SJSA1 (cell line): Measurements from ENCODE around the gene CCDC97. TPM values are rescaled to one million over a fixed set of nuclear protein-coding genes. Genes with fewer than 3 reads are reported as not detected.

Experiments used
- DNase-seq, 2 experiments: peaks; one replicate each; pipeline ENCODE4 v3.0.0-alpha.2; 2015 to 2020; ENCODE audit warnings: low spot score in 2 of 2, low read depth in 1 of 2
- H3K27ac ChIP-seq: fragments of 250-450 bp; sonication (Bioruptor Pico); 2 replicates; pipeline ENCODE4 v1.5.1; 2020; ENCODE audit warnings: mild to moderate bottlenecking, moderate library complexity
- H3K27me3 ChIP-seq: fragments of 250-450 bp; sonication (Bioruptor Pico); replicated peaks from 2 replicates; pipeline ENCODE4 v1.5.1; 2020; ENCODE audit warnings: mild to moderate bottlenecking, moderate library complexity
- H3K36me3 ChIP-seq: fragments of 250-450 bp; sonication (Bioruptor Pico); 2 replicates; pipeline ENCODE4 v1.5.1; 2020; ENCODE audit warnings: mild to moderate bottlenecking
- H3K4me1 ChIP-seq: fragments of 250-450 bp; sonication (Bioruptor Pico); replicated peaks from 2 replicates; pipeline ENCODE4 v1.6.1; 2021; ENCODE audit warnings: mild to moderate bottlenecking
- H3K4me3 ChIP-seq: fragments of 250-450 bp; sonication (Bioruptor Pico); 2 replicates; pipeline ENCODE4 v1.5.1; 2020; ENCODE audit warnings: mild to moderate bottlenecking
- H3K9me3 ChIP-seq: fragments of 250-450 bp; sonication (Bioruptor Pico); replicated peaks from 2 replicates; pipeline ENCODE4 v1.5.1; 2020; ENCODE audit warnings: mild to moderate bottlenecking
- total RNA-seq: library from RNA; depleted of rRNA; stranded (reverse); fragments of >200 nt; shearing (Covaris generic); gene quantifications from 2 replicates; pipeline ENCODE4 v1.2.3, GENCODE V29; 2014

CCDC97 gene
- total RNA-seq, 1 experiment from 2014 or later = 10.7 TPM

DNA sequence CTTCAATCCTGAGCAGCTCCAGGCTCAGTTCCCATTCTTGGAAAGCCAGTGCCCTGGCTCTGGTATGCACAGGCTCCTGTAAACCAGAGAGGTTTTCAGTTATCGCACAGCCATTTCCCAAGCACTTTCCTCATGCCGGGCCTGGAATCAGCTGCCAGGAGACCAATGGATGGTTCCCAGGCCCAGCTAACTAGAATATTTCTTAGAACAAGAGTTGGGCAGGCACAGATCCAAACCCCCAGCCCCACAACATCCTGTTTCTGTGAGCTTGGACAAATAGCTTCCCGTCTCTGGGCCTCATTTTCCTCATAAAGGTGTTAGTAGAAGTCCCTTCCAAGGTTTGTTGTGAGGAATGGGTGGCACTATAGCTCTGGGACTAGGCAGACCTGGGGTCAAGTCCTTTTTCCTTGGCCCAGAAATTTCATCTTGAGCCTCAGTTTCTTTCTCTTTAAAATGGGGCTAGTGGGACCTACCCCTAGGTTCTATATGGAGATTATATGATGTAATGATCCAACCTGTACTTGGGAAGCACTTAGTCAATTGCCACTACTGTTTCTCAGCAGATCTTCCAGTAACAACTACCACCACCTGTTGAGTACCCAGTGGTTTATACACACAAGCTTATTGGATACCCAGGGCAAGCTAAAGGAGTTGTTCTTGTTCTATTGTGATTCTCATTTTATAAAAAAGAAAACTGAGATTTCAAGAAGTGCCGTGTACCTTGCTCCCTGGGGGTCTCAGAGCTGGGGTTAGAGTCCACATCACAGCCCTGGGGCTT lies 5.1 kb upstream of the CCDC97 start:
- H3K9me3 ChIP-seq = no peaks in the 10 kb centered on the region
- no peak for DNase-seq
- H3K27me3 ChIP-seq = no peaks in the 10 kb centered on the region
- peaks cover 16% of the 10 kb centered on the region for H3K4me1 ChIP-seq
- H3K4me3 ChIP-seq = no peak overlapping the region
- peaks cover 88% of the 10 kb centered on the region for H3K36me3 ChIP-seq
- no peak overlapping the region for H3K27ac ChIP-seq

GRCh38 chr19:41305927-41306793 lies 3.8 kb upstream of the CCDC97 start:
- peaks cover 80% of the 10 kb centered on the region for H3K36me3 ChIP-seq
- DNase-seq = no peak
- no peak overlapping the region for H3K4me3 ChIP-seq
- peaks cover 17% of the 10 kb centered on the region for H3K4me1 ChIP-seq
- no peaks in the 10 kb centered on the region for H3K27me3 ChIP-seq
- no peak overlapping the region for H3K27ac ChIP-seq
- H3K9me3 ChIP-seq = no peaks in the 10 kb centered on the region

DNA sequence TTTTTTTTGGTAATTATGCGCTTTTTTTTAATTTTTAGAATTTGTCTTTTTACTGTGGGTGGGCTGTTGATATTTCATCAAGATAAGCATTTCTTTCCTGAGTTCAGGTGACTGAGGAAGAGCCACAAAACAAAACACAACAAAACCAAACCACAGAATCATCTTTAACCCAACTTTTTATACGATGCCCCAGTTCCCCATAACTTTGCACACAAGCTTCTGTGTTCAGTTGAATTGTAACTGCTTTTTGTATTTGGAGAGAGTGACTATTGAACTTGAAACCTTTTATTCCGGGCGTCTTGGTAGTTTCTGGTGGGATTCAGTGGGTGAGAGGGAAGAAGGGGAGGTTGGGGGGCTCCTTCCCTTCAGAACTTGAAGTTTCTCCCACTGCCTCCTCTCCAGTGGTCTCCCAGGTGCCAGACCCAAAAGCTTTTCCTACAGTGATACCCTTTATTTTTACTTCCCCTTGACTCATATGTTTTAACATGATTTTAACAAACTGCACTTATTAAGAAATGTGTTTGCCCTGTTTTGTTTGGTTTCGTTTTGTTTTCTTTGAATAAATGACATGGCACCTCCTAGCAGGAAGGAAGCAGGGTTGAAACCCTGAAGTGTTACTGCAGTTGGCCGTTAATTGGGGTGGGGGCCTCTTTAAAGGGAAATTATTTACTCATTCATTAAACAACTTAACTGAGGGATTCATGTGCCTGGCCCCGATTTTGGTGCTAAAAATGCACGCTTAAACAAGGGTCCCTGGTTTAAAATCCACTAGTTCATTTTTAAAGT lies 2.7 kb upstream of the CCDC97 start:
- peaks cover 81% of the 10 kb centered on the region for H3K36me3 ChIP-seq
- no peaks in the 10 kb centered on the region for H3K9me3 ChIP-seq
- DNase-seq = no peak
- H3K27ac ChIP-seq = no peak overlapping the region
- no peak overlapping the region for H3K4me3 ChIP-seq
- peaks cover 23% of the 10 kb centered on the region for H3K4me1 ChIP-seq
- no peaks in the 10 kb centered on the region for H3K27me3 ChIP-seq

- no peak for DNase-seq
These were observed 2.0 kb upstream of the CCDC97 start for GRCh38 chr19:41307954-41308449.

DNA sequence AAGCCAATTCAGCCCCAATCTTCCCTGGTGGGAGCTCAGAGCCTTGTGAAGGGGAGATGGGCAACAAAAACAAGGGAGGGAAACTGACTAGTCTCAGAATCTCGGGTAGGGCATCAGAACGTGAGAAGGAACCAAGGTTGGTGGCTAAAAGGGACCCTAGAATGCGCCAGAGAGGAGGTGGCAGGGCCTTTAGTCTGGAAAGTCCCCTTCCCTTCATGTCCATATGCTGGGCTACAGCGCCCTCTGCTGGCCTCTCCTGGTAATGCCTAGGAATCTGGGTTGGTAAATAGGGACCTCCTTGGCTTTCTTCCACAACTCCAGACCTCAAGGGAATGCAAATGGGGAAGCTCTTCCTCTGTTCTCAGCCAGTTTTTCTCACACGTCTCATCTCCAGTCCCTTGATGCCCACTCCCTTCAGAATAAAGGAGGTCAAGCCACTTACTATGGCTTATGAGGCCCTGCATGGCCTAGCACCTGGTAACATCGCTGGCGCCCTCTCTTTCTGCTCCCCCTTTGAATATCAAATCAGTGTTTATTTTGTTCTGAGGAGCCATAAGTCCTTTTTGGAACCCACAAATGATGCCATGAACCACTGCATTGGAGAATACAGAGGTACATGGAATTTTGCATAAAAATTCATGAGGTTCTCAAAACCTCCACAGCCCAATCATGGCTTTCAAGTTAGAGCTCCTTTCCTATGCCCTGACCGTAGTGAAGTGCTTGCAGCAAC lies 1.4 kb upstream of the CCDC97 start:
- peak; percentile 90 to 92 for DNase-seq
- Histone ChIP-seq H3K9me3 (no peaks in the 10 kb centered on the region), H3K27me3 (no peaks in the 10 kb centered on the region), H3K27ac (peak overlapping the region; percentile 21; the same call in 1 of the 2 replicates), H3K4me3 (no peak overlapping the region), H3K4me1 (peaks cover 23% of the 10 kb centered on the region), H3K36me3 (peaks cover 81% of the 10 kb centered on the region)

More at GRCh38 chr19:41307954-41308449, 2.0 kb upstream of the CCDC97 start:
- peak overlapping the region; percentile 21; the same call in 1 of the 2 replicates for H3K27ac ChIP-seq
- H3K9me3 ChIP-seq = no peaks in the 10 kb centered on the region
- H3K4me1 ChIP-seq = peaks cover 23% of the 10 kb centered on the region
- H3K4me3 ChIP-seq = no peak overlapping the region
- no peaks in the 10 kb centered on the region for H3K27me3 ChIP-seq
- H3K36me3 ChIP-seq = peaks cover 81% of the 10 kb centered on the region

- peaks cover 81% of the 10 kb centered on the region for H3K36me3 ChIP-seq
- H3K27me3 ChIP-seq = no peaks in the 10 kb centered on the region
- peak overlapping the region; percentile 79 for H3K4me3 ChIP-seq
- no peaks in the 10 kb centered on the region for H3K9me3 ChIP-seq
- no peak for DNase-seq
- H3K4me1 ChIP-seq = peaks cover 23% of the 10 kb centered on the region
- peak overlapping the region; percentile 83 for H3K27ac ChIP-seq
These were observed 566 bp upstream of the CCDC97 start for GRCh38 chr19:41309180-41310032.

DNA sequence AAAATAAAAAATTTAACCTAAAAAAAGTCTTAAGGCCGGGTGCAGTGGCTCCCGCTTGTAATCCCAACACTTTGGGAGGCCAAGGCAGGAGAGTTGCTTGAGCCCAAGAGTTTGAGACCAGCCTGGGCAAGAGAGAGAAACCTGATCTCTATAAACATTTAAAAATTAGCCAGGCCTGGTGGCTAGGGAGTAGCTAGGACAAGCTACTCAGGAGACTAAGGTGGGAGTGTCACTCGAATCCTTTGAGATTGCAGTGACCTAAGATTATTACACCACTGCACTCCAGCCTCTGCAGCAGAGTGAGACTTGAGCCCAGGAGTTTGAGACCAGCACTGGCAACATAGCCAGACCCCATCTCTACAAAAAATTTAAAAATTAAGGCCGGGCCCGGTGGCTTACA lies 1.1 kb downstream of the CCDC97 start:
- Histone ChIP-seq H3K27me3 (no peaks in the 10 kb centered on the region), H3K4me1 (peaks cover 23% of the 10 kb centered on the region), H3K9me3 (no peaks in the 10 kb centered on the region), H3K27ac (no peak overlapping the region), H3K4me3 (peak overlapping the region; percentile 79), H3K36me3 (peaks cover 76% of the 10 kb centered on the region)
- DNase-seq = no peak

- no peak overlapping the region for H3K4me3 ChIP-seq
- no peaks in the 10 kb centered on the region for H3K27me3 ChIP-seq
- DNase-seq = no peak
- H3K27ac ChIP-seq = no peak overlapping the region
- no peaks in the 10 kb centered on the region for H3K9me3 ChIP-seq
- H3K4me1 ChIP-seq = peaks cover 23% of the 10 kb centered on the region
- H3K36me3 ChIP-seq = peaks cover 76% of the 10 kb centered on the region
These were observed 1.6 kb downstream of the CCDC97 start for GRCh38 chr19:41311613-41312012.

DNA sequence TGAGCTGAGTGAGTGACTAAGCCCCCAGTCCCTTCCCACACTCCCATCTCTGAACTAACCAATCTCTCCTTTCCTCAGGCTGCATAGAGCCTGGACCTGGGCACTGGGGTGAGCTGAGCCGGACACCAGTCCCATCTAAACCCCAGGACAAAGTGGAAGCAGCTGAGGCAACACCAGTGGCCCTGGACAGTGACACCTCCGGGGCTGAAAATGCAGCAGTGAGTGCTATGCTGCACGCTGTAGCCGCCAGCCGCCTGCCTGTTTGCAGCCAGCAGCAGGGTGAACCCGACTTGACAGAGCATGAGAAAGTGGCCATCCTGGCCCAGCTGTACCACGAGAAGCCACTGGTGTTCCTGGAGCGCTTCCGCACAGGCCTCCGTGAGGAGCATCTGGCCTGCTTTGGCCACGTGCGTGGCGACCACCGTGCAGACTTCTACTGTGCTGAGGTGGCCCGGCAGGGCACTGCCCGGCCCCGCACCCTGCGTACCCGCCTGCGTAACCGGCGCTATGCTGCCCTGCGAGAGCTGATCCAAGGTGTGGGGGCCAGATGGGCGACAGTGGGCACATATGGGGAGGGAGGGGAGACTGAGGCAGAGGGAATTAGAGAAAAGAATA lies 6.4 kb downstream of the CCDC97 start:
- H3K4me1 ChIP-seq = peaks cover 13% of the 10 kb centered on the region
- no peaks in the 10 kb centered on the region for H3K9me3 ChIP-seq
- peaks cover 91% of the 10 kb centered on the region for H3K36me3 ChIP-seq
- no peak overlapping the region for H3K27ac ChIP-seq
- no peak overlapping the region for H3K4me3 ChIP-seq
- H3K27me3 ChIP-seq = no peaks in the 10 kb centered on the region
- DNase-seq = no peak

DNA sequence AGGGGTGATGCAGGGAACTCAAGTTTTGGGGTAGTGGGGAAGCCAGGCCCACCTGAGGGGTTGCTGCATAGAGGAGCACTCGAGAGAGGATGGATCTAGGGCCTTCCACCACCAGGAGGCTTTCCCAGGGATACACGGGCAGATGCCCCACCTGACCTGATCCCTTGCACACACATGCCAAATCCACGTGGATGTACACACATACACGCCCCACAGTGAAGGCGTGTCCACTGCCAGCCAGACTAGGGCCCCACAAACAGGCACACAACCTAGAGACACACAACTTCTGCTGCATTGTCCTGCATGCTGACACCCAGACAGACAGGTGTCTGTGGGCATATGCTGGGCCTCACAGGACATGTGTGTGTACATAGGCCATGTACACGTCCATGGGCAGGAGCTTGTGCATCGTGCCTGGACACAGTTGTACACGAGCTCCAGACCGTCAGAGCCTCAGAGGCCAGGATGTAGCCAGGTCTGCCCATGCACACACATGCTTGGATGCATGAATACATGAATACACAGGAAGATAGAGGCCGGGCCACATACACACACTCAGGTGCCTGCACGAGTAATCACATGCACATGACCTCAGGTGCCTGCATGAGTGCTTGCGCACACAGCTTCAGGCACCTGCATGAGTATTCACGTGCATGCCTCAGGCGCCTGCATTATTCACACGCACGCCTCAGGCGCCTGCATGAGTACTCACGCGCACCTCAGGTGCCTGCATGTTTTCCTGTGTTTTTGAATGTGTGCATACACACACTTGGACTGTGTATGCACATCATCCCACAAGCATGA lies 8.9 kb downstream of the CCDC97 start:
- Histone ChIP-seq H3K4me3 (no peak overlapping the region), H3K9me3 (no peaks in the 10 kb centered on the region), H3K27ac (no peak overlapping the region), H3K27me3 (no peaks in the 10 kb centered on the region), H3K36me3 (peaks cover 80% of the 10 kb centered on the region), H3K4me1 (peaks cover 34% of the 10 kb centered on the region)
- no peak for DNase-seq

GRCh38 chr19:41319500-41320184 lies 9.7 kb downstream of the CCDC97 start:
- Histone ChIP-seq H3K27ac (no peak overlapping the region), H3K4me1 (peaks cover 41% of the 10 kb centered on the region), H3K9me3 (no peaks in the 10 kb centered on the region), H3K4me3 (no peak overlapping the region), H3K36me3 (peaks cover 79% of the 10 kb centered on the region), H3K27me3 (no peaks in the 10 kb centered on the region)
- DNase-seq = no peak
